ENCODE results near the gene RAPGEF4. TPM values are rescaled to one million over a fixed set of nuclear protein-coding genes. Genes with fewer than 3 reads are reported as not detected.
"Not testable (repeated sequence)": the region's sequence is repeated elsewhere in the genome, so short reads cannot be mapped to it uniquely, and the experiment has no call there.

RAPGEF4 gene
- total RNA-seq, 1 donor from 2014 or later = 0.91 TPM

DNA sequence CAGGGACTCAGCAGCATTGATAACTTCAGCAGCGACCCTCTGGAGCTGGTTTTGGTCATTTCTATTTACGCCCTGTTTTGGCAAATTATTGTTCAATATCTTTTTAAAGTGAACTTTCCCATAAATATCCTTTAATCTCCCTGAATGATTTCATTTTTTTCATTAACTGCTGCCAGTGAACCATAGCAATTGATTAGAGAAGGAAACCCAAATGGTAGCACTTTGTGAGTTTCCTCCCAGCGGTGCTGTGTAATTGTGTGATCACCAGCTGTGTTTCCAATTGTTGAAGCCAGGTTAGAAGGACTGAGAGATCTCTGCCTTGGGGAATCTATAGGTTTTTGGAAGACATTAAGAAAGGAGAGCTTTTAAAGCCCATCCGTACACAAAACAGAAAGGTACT, 356.3 kb downstream of the RAPGEF4 start:
- H3K4me1 Mint-ChIP-seq (ENCODE audit: low read depth) = peaks cover 5% of the 10 kb centered on the region
- peaks cover 9% of the 10 kb centered on the region for H3K27me3 Mint-ChIP-seq (ENCODE audit: low read depth)
- no peak overlapping the region for H3K27ac Mint-ChIP-seq
- intact Hi-C loops (cut with micrococcal nuclease) = loop anchor here (5.0 kb wide), 1 partner anchor 120 kb away; no protein-coding TSS in a partner anchor
- H3K36me3 Mint-ChIP-seq (ENCODE audit: low read depth) = peaks cover 23% of the 10 kb centered on the region
- H3K9me3 Mint-ChIP-seq = no peaks in the 10 kb centered on the region
- no peak overlapping the region for H3K4me3 Mint-ChIP-seq (ENCODE audit: low read depth)
- DNase-seq (ENCODE audit: low spot score) = no peak

DNA sequence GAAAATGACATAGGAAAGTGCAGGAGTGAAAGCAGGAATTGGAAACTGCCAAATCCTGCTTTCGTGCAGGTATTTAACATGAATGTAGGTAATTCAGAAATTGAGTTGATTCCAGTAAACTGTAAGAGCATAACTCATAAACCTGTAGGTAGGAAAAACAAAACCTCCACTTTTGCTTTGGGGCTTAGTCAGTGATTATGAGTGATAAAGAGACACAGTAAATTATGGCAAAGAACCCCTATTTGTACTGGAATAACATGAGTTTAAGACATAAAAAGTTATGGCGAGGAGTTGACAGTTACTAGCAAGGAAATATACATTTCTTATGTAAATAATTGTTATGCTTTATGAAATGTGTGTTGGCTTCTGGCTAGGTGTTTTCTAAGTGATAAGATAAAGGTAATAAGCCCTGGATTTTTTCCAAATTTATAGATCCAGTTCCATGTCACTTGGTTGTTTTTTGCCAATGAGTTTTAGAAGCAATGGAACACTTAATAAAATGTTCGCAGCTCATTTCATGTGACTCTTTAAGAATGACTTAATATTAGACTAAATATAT, 357.3 kb downstream of the RAPGEF4 start:
- intact Hi-C loops (cut with micrococcal nuclease) = loop anchor here (5.0 kb wide), 1 partner anchor 119 kb away; no protein-coding TSS in a partner anchor
- H3K4me3 Mint-ChIP-seq (ENCODE audit: low read depth) = no peak overlapping the region

DNA sequence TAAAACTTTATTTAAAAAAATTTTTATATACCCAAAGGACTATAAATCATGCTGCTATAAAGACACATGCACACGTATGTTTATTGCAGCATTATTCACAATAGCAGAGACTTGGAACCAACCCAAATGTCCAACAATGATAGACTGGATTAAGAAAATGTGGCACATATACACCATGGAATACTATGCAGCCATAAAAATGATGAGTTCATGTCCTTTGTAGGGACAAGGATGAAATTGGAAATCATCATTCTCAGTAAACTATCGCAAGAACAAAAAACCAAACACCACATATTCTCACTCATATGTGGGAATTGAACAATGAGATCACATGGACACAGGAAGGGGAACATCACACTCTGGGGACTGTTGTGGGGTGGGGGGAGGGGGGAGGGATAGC, 358.0 kb downstream of the RAPGEF4 start:
- peaks cover 23% of the 10 kb centered on the region for H3K36me3 Mint-ChIP-seq (ENCODE audit: low read depth)
- not testable (repeated sequence) for H3K27me3 Mint-ChIP-seq (ENCODE audit: low read depth); H3K4me1 Mint-ChIP-seq (ENCODE audit: low read depth); H3K9me3 Mint-ChIP-seq; H3K27ac Mint-ChIP-seq; H3K4me3 Mint-ChIP-seq (ENCODE audit: low read depth); DNase-seq (ENCODE audit: low spot score)
- intact Hi-C loops (cut with micrococcal nuclease) = loop anchor here (5.0 kb wide), 1 partner anchor 119 kb away; no protein-coding TSS in a partner anchor

More for the DNA sequence above, 357.3 kb downstream of the RAPGEF4 start:
- peaks cover 5% of the 10 kb centered on the region for H3K4me1 Mint-ChIP-seq (ENCODE audit: low read depth)
- peaks cover 23% of the 10 kb centered on the region for H3K36me3 Mint-ChIP-seq (ENCODE audit: low read depth)
- DNase-seq (ENCODE audit: low spot score) = no peak
- peaks cover 3% of the 10 kb centered on the region for H3K27me3 Mint-ChIP-seq (ENCODE audit: low read depth)
- H3K27ac Mint-ChIP-seq = no peak overlapping the region
- H3K9me3 Mint-ChIP-seq = no peaks in the 10 kb centered on the region

DNA sequence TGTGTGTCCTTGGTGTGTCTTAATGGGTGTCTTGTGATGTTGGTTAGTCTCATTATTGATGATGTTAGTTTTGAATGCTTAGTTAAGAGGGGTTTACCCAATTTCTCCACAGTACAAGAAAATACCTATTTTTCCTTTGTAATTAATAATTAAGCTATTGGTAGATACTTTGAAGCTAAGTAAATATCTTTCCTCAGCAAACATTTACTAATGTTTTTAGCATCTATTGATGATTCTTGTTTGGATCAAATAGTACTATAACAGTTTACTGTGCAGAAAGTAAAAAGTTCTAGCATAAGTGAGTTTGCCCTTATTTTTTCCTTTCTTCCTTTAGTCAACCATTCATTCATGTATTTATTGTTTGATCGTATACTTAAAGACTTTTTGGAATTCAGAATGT, 359.1 kb downstream of the RAPGEF4 start:
- H3K4me1 Mint-ChIP-seq (ENCODE audit: low read depth) = peaks cover 12% of the 10 kb centered on the region
- no peak for DNase-seq (ENCODE audit: low spot score)
- peaks cover 27% of the 10 kb centered on the region for H3K36me3 Mint-ChIP-seq (ENCODE audit: low read depth)
- H3K27me3 Mint-ChIP-seq (ENCODE audit: low read depth) = peaks cover 1% of the 10 kb centered on the region
- no peaks in the 10 kb centered on the region for H3K9me3 Mint-ChIP-seq
- no peak overlapping the region for H3K4me3 Mint-ChIP-seq (ENCODE audit: low read depth)
- intact Hi-C loops (cut with micrococcal nuclease) = loop anchor here (5.0 kb wide), 1 partner anchor 118 kb away; no protein-coding TSS in a partner anchor
- H3K27ac Mint-ChIP-seq = no peak overlapping the region

DNA sequence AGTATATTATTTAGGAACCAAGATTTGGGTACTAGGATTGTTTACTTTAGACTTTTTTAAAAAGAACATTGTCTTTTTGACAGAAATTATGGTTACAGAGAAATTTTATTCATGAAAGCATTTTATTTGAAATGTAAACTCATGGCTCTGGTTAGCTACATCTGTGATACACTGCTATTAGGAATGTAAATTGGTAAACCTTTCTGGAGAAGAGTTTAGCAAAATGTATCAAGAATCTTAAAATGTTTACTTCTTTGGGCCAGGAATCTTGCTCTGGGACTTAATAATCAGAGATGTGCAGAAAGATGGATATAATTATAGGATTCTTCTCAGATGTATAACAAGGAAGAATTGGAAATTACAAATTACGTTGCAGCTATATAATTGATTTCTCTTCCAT, 359.7 kb downstream of the RAPGEF4 start:
- H3K27ac Mint-ChIP-seq = no peak overlapping the region
- H3K4me1 Mint-ChIP-seq (ENCODE audit: low read depth) = peaks cover 18% of the 10 kb centered on the region
- H3K4me3 Mint-ChIP-seq (ENCODE audit: low read depth) = no peak overlapping the region

DNA sequence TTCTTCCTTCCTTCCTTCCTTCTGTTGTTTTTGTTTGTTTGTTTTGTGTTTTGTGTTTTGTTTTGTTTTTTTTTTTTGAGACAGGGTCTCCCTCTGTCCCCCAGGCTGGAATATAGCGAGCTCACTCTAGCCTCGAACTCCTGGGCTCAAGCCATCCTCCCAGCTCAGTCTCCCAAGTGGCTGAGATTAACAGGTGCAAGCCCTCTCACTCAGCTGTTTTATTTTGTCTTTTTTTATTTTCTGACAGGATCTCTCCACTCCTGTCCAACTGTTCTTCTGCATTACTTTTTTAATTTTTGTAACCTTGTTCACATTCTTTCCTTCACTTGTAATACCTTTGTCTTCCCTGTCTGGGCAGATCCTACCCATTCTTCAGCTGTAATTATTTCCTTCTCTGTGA, 363.6 kb downstream of the RAPGEF4 start:
- peak overlapping the region; percentile 79 for H3K27ac Mint-ChIP-seq
- peaks cover 43% of the 10 kb centered on the region for H3K4me1 Mint-ChIP-seq (ENCODE audit: low read depth)
- H3K9me3 Mint-ChIP-seq = no peaks in the 10 kb centered on the region
- H3K4me3 Mint-ChIP-seq (ENCODE audit: low read depth) = no peak overlapping the region
- DNase-seq (ENCODE audit: low spot score) = no peak
- no peaks in the 10 kb centered on the region for H3K27me3 Mint-ChIP-seq (ENCODE audit: low read depth)
- peaks cover 18% of the 10 kb centered on the region for H3K36me3 Mint-ChIP-seq (ENCODE audit: low read depth)
- intact Hi-C loops (cut with micrococcal nuclease) = no loop called here

More for the DNA sequence above, 359.7 kb downstream of the RAPGEF4 start:
- H3K27me3 Mint-ChIP-seq (ENCODE audit: low read depth) = peaks cover 1% of the 10 kb centered on the region
- intact Hi-C loops (cut with micrococcal nuclease) = no loop called here
- H3K36me3 Mint-ChIP-seq (ENCODE audit: low read depth) = peaks cover 27% of the 10 kb centered on the region
- H3K9me3 Mint-ChIP-seq = no peaks in the 10 kb centered on the region
- no peak for DNase-seq (ENCODE audit: low spot score)

DNA sequence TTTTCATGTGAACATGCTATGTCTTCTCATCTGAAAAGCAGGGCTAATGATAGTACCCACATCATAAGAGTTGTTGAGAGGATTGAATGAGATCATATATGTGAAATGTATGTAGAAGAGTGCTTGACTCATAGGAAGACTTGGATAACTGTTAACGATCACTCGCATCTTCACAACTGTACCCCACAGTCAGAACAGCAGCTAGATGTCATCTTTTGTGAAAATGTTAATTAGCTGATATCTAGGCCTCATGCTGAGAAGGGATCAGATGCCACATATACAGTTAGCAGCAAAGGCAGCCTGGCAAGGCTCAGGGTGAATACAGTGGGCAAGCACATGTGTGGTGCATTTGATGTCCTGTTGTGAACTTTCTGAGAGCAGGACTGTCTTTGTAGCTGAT, 364.2 kb downstream of the RAPGEF4 start:
- intact Hi-C loops (cut with micrococcal nuclease) = no loop called here

DNA sequence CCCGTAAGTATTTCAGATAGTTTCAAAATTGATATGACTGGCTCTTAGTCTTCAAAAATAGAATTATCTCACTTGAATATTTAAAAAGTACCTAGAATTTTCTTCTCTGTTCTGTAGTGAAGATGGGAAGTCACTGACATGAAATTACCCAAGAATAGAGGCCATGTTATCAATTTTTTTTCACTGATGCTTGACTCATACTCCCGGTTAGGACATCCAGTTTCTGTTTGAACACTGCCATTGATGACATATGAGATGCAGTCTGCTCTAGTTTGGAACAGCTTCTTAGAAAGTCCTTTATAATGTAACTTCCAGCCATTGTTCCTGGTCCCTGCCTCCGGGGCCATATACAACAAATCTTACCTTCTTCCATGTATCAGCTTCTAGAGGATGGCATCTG, 366.0 kb downstream of the RAPGEF4 start:
- Mint-ChIP-seq H3K27ac (peak overlapping the region; percentile 38), H3K27me3 (ENCODE audit: low read depth) (no peaks in the 10 kb centered on the region), H3K36me3 (ENCODE audit: low read depth) (peaks cover 17% of the 10 kb centered on the region), H3K4me3 (ENCODE audit: low read depth) (no peak overlapping the region), H3K9me3 (no peaks in the 10 kb centered on the region), H3K4me1 (ENCODE audit: low read depth) (peaks cover 51% of the 10 kb centered on the region)
- no peak for DNase-seq (ENCODE audit: low spot score)
- intact Hi-C loops (cut with micrococcal nuclease) = loop anchor here (1.0 kb wide), 4 partner anchors 31 to 253 kb away; partner anchors contain the start of gene CDCA7

More for the DNA sequence above, 364.2 kb downstream of the RAPGEF4 start:
- no peak for DNase-seq (ENCODE audit: low spot score)
- no peaks in the 10 kb centered on the region for H3K27me3 Mint-ChIP-seq (ENCODE audit: low read depth)
- H3K4me1 Mint-ChIP-seq (ENCODE audit: low read depth) = peaks cover 47% of the 10 kb centered on the region
- H3K9me3 Mint-ChIP-seq = no peaks in the 10 kb centered on the region
- peaks cover 18% of the 10 kb centered on the region for H3K36me3 Mint-ChIP-seq (ENCODE audit: low read depth)
- no peak overlapping the region for H3K4me3 Mint-ChIP-seq (ENCODE audit: low read depth)
- peak overlapping the region; percentile 79 for H3K27ac Mint-ChIP-seq

Other genes starting within 250 kb of the RAPGEF4 start
- gene PDK1, start 179.8 kb upstream of the RAPGEF4 start, total RNA-seq = 38.9 and 44.9 TPM in 2 replicates